ENCODE data around the gene PRSS33. TPM values are rescaled to one million over a fixed set of nuclear protein-coding genes. Genes with fewer than 3 reads are reported as not detected.

Gene PRSS33
- total and polyA plus RNA-seq, 10 donors = 0.03 to 0.67 (median 0.32) TPM; not detected in 7

DNA sequence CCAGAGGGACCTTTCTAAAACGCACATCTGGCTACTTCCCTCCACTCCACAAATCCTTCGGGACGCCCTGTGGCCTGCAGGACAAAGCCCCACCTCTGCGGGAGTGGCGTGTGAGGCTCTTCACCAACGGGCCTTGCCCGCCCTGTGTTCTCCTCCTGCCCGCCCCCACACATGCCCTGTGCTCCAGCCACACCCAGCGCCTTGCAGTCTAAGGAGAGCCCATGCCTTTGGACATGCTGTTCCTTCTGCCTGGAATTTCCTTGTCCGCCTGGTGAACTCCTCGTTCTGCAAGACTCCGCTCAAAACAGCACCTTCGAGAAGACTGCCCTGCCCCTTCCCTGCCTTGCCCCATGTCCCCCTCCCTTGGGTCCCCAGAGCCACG is 17.7 kb downstream of the PRSS33 start:
- H3K4me1 ChIP-seq = peaks cover 0 to 55% (median 19%) of the 10 kb centered on the region in 6 donors
- H3K27me3 ChIP-seq (replicated peaks in 1 of 7) = no peaks in the 10 kb centered on the region
- H3K36me3 ChIP-seq = peaks cover 16 to 100% (median 98%) of the 10 kb centered on the region in 6 donors
- H3K27ac ChIP-seq = peak overlapping the region in 1 of 8 donors; percentile 34
- H3K4me3 ChIP-seq = no peak overlapping the region
- DNase-seq = peak; percentile 59
- intact Hi-C loops (cut with DNase I; ENCODE audit: low total_unique reads) = no loop called here
- TF ChIP-seq, protein P1, sequence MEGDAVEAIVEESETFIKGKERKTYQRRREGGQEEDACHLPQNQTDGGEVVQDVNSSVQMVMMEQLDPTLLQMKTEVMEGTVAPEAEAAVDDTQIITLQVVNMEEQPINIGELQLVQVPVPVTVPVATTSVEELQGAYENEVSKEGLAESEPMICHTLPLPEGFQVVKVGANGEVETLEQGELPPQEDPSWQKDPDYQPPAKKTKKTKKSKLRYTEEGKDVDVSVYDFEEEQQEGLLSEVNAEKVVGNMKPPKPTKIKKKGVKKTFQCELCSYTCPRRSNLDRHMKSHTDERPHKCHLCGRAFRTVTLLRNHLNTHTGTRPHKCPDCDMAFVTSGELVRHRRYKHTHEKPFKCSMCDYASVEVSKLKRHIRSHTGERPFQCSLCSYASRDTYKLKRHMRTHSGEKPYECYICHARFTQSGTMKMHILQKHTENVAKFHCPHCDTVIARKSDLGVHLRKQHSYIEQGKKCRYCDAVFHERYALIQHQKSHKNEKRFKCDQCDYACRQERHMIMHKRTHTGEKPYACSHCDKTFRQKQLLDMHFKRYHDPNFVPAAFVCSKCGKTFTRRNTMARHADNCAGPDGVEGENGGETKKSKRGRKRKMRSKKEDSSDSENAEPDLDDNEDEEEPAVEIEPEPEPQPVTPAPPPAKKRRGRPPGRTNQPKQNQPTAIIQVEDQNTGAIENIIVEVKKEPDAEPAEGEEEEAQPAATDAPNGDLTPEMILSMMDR (IDR thresholded peaks at IDR 0.05 in 8 of 11, conservative IDR thresholded peaks at IDR 0.05 in 3 of 11) = no peak
- no peaks in the 10 kb centered on the region for H3K9me3 ChIP-seq
- 74 to 87% (median 82%) methylated on average over 14 of the region's 14 CpGs for WGBS, 5 donors

DNA sequence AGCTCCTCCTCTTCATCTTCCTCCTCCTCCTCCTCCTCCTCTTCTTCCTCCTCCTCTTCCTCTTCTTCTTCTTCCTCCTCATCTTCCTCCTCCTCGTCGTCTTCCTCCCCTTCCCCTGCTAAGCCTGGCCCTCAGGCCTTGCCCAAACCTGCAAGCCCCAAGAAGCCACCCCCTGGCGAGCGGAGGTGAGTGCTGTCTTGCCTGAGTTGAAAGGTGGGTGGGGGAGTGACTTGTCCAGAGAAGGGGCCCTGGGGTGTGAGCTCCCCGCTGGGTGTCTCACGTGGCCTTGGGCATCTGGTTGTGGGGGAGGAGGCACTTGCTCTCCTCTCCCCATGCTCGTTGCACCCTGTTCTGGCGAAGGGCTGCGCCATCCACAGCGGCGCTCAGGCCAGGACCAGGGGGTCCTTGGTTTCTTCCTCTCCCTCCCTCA is 18.2 kb downstream of the PRSS33 start:
- Histone ChIP-seq H3K36me3 (peaks cover 16 to 100% (median 98%) of the 10 kb centered on the region in 6 donors), H3K27me3 (replicated peaks in 1 of 7) (no peaks in the 10 kb centered on the region), H3K4me1 (peaks cover 0 to 49% (median 16%) of the 10 kb centered on the region in 6 donors), H3K9me3 (no peaks in the 10 kb centered on the region), H3K4me3 (no peak overlapping the region), H3K27ac (peak overlapping the region in 2 of 8 donors; percentile 17 to 21)
- WGBS, 5 donors = 71 to 88% (median 85%) methylated on average over 10 to 11 of the region's 11 CpGs
- peak in 2 of 3 donors; percentile 21 to 31 for TF ChIP-seq POLR2AphosphoS5 (IDR thresholded peaks at IDR 0.05)
- TF ChIP-seq, protein P1 (IDR thresholded peaks at IDR 0.05 in 8 of 11, conservative IDR thresholded peaks at IDR 0.05 in 3 of 11) = no peak
- no peak for TF ChIP-seq POLR2A (IDR thresholded peaks at IDR 0.05)
- intact Hi-C loops (cut with DNase I; ENCODE audit: low total_unique reads) = no loop called here
- DNase-seq = peak; percentile 59

DNA sequence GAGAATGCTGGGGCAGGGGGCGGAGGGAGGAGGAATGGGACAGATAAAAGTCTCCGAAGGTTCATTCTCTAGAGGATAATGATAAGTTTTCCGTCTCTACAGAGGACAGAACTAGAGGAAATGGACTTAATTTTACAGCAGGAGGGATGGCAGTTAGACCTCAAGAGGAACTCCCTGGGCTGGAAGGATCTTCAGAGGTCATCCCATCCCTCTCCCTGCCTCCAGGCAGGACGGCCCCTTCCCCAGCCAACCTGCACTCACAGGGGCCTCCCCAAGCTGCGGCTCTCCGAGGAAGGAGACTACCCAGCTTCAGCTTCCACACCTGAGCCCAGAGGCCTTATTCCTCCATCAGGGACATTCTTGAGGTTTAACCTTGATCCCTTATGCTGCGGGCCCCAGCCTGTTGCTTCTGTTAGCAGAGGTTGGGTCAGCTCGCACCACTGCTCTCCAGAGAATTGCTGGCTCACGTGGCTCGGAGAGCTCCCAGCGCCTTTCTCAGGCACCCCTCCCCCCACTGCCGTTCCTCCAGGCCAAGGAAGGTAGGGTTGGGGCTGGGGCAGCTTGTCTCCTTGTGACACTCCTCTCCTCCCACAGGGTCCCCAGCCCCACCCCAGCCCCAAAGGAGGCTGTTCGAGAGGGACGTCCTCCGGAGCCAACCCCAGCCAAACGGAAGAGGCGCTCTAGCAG is 18.8 kb downstream of the PRSS33 start:
- no peak overlapping the region for H3K4me3 ChIP-seq
- intact Hi-C loops (cut with DNase I; ENCODE audit: low total_unique reads) = no loop called here
- DNase-seq = peak; percentile 63

DNA sequence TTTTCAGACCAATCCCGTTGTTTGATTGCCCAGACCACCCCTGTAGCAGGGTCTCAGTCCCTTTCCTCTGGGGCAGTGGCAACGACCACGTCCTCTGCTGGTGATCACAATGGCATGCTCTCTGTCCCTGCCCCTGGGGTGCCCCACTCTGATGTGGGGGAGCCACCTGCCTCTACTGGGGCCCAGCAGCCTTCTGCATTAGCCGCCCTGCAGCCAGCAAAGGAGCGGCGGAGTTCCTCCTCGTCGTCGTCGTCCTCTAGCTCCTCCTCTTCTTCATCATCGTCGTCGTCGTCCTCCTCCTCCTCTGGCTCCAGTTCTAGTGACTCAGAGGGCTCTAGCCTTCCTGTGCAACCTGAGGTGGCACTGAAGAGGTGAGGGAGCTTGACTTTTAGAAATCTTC is 19.5 kb downstream of the PRSS33 start:
- TF ChIP-seq POLR2AphosphoS5 (IDR thresholded peaks at IDR 0.05) (no peak), POLR2A (IDR thresholded peaks at IDR 0.05) (no peak)
- TF ChIP-seq, protein P1 (IDR thresholded peaks at IDR 0.05 in 8 of 11, conservative IDR thresholded peaks at IDR 0.05 in 3 of 11) = no peak
- no peaks in the 10 kb centered on the region for H3K27me3 ChIP-seq (replicated peaks in 1 of 7)
- intact Hi-C loops (cut with DNase I; ENCODE audit: low total_unique reads) = no loop called here
- peak; percentile 66 for DNase-seq
- no peak overlapping the region for H3K4me3 ChIP-seq
- H3K36me3 ChIP-seq = peaks cover 16 to 100% (median 98%) of the 10 kb centered on the region in 6 donors
- 75 to 85% (median 82%) methylated on average over 13 to 14 of the region's 14 CpGs for WGBS, 5 donors
- no peaks in the 10 kb centered on the region for H3K9me3 ChIP-seq
- H3K27ac ChIP-seq = no peak overlapping the region
- H3K4me1 ChIP-seq = peaks cover 0 to 41% (median 13%) of the 10 kb centered on the region in 6 donors

More for the DNA sequence above, 18.8 kb downstream of the PRSS33 start:
- no peaks in the 10 kb centered on the region for H3K9me3 ChIP-seq
- H3K4me1 ChIP-seq = peaks cover 0 to 47% (median 15%) of the 10 kb centered on the region in 6 donors
- TF ChIP-seq, protein P1 (IDR thresholded peaks at IDR 0.05 in 8 of 11, conservative IDR thresholded peaks at IDR 0.05 in 3 of 11) = no peak
- no peak for TF ChIP-seq POLR2A (IDR thresholded peaks at IDR 0.05)
- no peak for TF ChIP-seq POLR2AphosphoS5 (IDR thresholded peaks at IDR 0.05)
- 81 to 91% (median 89%) methylated on average over 17 of the region's 17 CpGs for WGBS, 5 donors
- peaks cover 16 to 100% (median 98%) of the 10 kb centered on the region in 6 donors for H3K36me3 ChIP-seq
- H3K27ac ChIP-seq = peak overlapping the region in 1 of 8 donors; percentile 21
- no peaks in the 10 kb centered on the region for H3K27me3 ChIP-seq (replicated peaks in 1 of 7)

Measured in spleen (tissue), 11 donors.